GM12892 (cell line): Measurements from ENCODE around the gene OLFM4.

Experiments used
- POLR2A ChIP-seq: IDR thresholded peaks from 2 replicates; pipeline ENCODE4 v1.6.1; 2011; ENCODE audit warnings: low read depth, low read length, control low read depth
- POLR2AphosphoS5 ChIP-seq: IDR thresholded peaks from 2 replicates; pipeline ENCODE4 v1.6.1; 2011; ENCODE audit warnings: low read depth, low read length, control low read depth
- TAF1 ChIP-seq: IDR thresholded peaks from 2 replicates; pipeline ENCODE4 v1.6.1; 2011; ENCODE audit warnings: low read depth, mild to moderate bottlenecking, control low read depth, low read length, borderline replicate concordance

- TF ChIP-seq POLR2A (no peak), POLR2AphosphoS5 (no peak), TAF1 (no peak)
Observed at GRCh38 chr13:53100394-53101063, 71.9 kb downstream of the OLFM4 start.
